ENCODE results near the gene MISP3.
"Not testable (repeated sequence)": the region's sequence is repeated elsewhere in the genome, so short reads cannot be mapped to it uniquely, and the experiment has no call there.

The MISP3 gene

GRCh38 chr19:14039181-14039580 lies 33.4 kb upstream of the MISP3 start:
- Histone ChIP-seq H3K9me3 (ENCODE audit: control insufficient read depth, insufficient read depth, low read length) (no peaks in the 10 kb centered on the region), H3K9ac (ENCODE audit: low read depth, low read length) (no peak overlapping the region), H3K4me1 (ENCODE audit: control insufficient read depth, insufficient read depth, low read length) (no peaks in the 10 kb centered on the region), H3K36me3 (ENCODE audit: control insufficient read depth, insufficient read depth, low read length) (no peaks in the 10 kb centered on the region), H3K4me3 (ENCODE audit: low read depth, low read length) (no peak overlapping the region), H3K27me3 (ENCODE audit: control insufficient read depth, insufficient read depth, low read length) (no peaks in the 10 kb centered on the region)

- H3K36me3 ChIP-seq (ENCODE audit: control insufficient read depth, insufficient read depth, low read length); H3K4me3 ChIP-seq (ENCODE audit: low read depth, low read length); H3K9me3 ChIP-seq (ENCODE audit: control insufficient read depth, insufficient read depth, low read length); H3K27me3 ChIP-seq (ENCODE audit: control insufficient read depth, insufficient read depth, low read length); H3K4me1 ChIP-seq (ENCODE audit: control insufficient read depth, insufficient read depth, low read length); H3K9ac ChIP-seq (ENCODE audit: low read depth, low read length): not testable (repeated sequence)
These were observed 29.7 kb upstream of the MISP3 start for GRCh38 chr19:14042659-14043608.

- H3K4me3 ChIP-seq (ENCODE audit: low read depth, low read length); H3K36me3 ChIP-seq (ENCODE audit: control insufficient read depth, insufficient read depth, low read length); H3K9ac ChIP-seq (ENCODE audit: low read depth, low read length); H3K27me3 ChIP-seq (ENCODE audit: control insufficient read depth, insufficient read depth, low read length); H3K4me1 ChIP-seq (ENCODE audit: control insufficient read depth, insufficient read depth, low read length); H3K9me3 ChIP-seq (ENCODE audit: control insufficient read depth, insufficient read depth, low read length): not testable (repeated sequence)
These were observed 24.7 kb upstream of the MISP3 start for GRCh38 chr19:14047866-14048265.

DNA sequence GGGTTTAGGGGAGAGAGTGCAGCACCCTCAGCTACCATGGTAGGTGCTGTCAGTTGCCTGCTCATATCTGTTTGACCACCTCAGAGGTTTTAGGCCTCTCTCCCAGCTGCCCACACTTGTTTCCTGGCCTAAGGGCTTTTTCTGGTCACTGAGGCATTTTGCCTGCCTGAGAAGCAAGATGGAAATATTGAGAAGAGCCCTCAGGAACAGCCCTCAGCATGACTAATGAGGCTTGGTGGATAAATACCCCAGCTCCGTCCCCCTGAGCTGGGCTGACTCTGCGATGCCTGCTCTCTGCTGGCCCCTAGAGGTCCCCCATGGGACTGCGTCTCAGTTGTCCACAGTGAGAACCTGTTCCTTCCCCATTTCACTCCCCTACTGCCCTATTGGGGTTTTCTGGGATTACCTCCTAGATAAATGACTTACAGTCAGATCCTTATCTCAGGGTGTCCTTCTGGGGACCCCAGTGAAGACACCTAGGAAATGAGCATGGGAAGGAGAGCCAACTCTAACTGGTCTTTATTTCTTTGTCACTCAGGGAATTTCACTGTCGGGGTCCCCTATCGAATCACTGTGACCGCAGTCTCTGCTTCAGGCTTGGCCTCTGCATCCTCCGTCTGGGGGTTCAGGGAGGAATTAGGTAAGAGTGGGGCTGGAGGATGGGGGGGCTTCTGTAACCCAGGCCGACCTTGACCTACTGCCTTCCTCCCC lies 24.0 kb upstream of the MISP3 start:
- Histone ChIP-seq H3K9ac (ENCODE audit: low read depth, low read length) (no peak overlapping the region), H3K4me1 (ENCODE audit: control insufficient read depth, insufficient read depth, low read length) (no peaks in the 10 kb centered on the region), H3K4me3 (ENCODE audit: low read depth, low read length) (no peak overlapping the region), H3K9me3 (ENCODE audit: control insufficient read depth, insufficient read depth, low read length) (no peaks in the 10 kb centered on the region), H3K27me3 (ENCODE audit: control insufficient read depth, insufficient read depth, low read length) (no peaks in the 10 kb centered on the region), H3K36me3 (ENCODE audit: control insufficient read depth, insufficient read depth, low read length) (peaks cover 5% of the 10 kb centered on the region)

DNA sequence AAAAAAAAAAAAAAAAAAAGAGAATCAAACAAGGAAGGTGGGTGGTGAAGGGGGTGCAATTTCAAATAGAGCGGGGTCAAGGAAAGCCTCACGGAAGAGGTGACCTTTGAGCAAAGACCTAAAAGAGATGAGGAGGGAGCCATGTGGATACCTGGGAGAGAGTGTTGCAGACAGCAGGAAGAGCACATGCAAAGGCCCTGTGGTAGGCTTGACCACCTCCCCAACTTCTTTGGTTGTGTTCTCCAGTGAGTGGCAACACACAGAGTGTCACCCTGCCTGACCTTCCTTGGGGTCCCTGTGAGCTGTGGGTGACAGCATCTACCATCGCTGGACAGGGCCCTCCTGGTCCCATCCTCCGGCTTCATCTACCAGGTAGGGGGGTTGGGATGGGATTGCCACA lies 22.1 kb upstream of the MISP3 start:
- Histone ChIP-seq H3K27me3 (ENCODE audit: control insufficient read depth, insufficient read depth, low read length) (no peaks in the 10 kb centered on the region), H3K9me3 (ENCODE audit: control insufficient read depth, insufficient read depth, low read length) (no peaks in the 10 kb centered on the region), H3K4me1 (ENCODE audit: control insufficient read depth, insufficient read depth, low read length) (no peaks in the 10 kb centered on the region), H3K36me3 (ENCODE audit: control insufficient read depth, insufficient read depth, low read length) (peaks cover 7% of the 10 kb centered on the region), H3K9ac (ENCODE audit: low read depth, low read length) (no peak overlapping the region), H3K4me3 (ENCODE audit: low read depth, low read length) (no peak overlapping the region)

DNA sequence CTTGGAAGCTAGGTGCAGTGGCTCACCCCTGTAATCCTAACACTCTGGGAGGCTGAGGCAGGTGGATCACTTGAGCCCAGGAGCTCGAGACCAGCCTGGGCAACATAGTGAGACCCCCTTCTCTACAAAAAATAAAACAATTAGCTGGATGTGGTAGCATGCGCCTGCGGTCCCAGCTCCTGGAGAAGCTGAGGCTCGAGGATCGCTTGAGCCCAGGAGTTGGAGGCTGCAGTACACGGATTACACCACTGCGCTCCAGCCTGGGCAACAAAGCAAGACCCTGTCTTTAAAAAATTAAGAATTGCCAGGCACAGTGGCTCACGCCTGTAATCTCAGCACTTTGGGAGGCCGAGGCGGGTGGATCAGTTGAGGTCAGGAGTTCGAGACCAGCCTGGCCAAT lies 21.6 kb upstream of the MISP3 start:
- H3K4me1 ChIP-seq (ENCODE audit: control insufficient read depth, insufficient read depth, low read length); H3K36me3 ChIP-seq (ENCODE audit: control insufficient read depth, insufficient read depth, low read length); H3K4me3 ChIP-seq (ENCODE audit: low read depth, low read length); H3K9ac ChIP-seq (ENCODE audit: low read depth, low read length); H3K27me3 ChIP-seq (ENCODE audit: control insufficient read depth, insufficient read depth, low read length); H3K9me3 ChIP-seq (ENCODE audit: control insufficient read depth, insufficient read depth, low read length): not testable (repeated sequence)

GRCh38 chr19:14051980-14052379 lies 20.6 kb upstream of the MISP3 start:
- Histone ChIP-seq H3K4me3 (ENCODE audit: low read depth, low read length) (no peak overlapping the region), H3K4me1 (ENCODE audit: control insufficient read depth, insufficient read depth, low read length) (no peaks in the 10 kb centered on the region), H3K36me3 (ENCODE audit: control insufficient read depth, insufficient read depth, low read length) (peaks cover 3% of the 10 kb centered on the region), H3K9me3 (ENCODE audit: control insufficient read depth, insufficient read depth, low read length) (no peaks in the 10 kb centered on the region), H3K9ac (ENCODE audit: low read depth, low read length) (no peak overlapping the region), H3K27me3 (ENCODE audit: control insufficient read depth, insufficient read depth, low read length) (peaks cover 4% of the 10 kb centered on the region)

GRCh38 chr19:14052470-14052869 lies 20.1 kb upstream of the MISP3 start:
- Histone ChIP-seq H3K36me3 (ENCODE audit: control insufficient read depth, insufficient read depth, low read length) (peaks cover 3% of the 10 kb centered on the region), H3K9me3 (ENCODE audit: control insufficient read depth, insufficient read depth, low read length) (no peaks in the 10 kb centered on the region), H3K9ac (ENCODE audit: low read depth, low read length) (no peak overlapping the region), H3K4me3 (ENCODE audit: low read depth, low read length) (no peak overlapping the region), H3K4me1 (ENCODE audit: control insufficient read depth, insufficient read depth, low read length) (no peaks in the 10 kb centered on the region), H3K27me3 (ENCODE audit: control insufficient read depth, insufficient read depth, low read length) (peaks cover 4% of the 10 kb centered on the region)

- Histone ChIP-seq H3K27me3 (ENCODE audit: control insufficient read depth, insufficient read depth, low read length) (peaks cover 5% of the 10 kb centered on the region), H3K4me1 (ENCODE audit: control insufficient read depth, insufficient read depth, low read length) (no peaks in the 10 kb centered on the region), H3K9ac (ENCODE audit: low read depth, low read length) (no peak overlapping the region), H3K4me3 (ENCODE audit: low read depth, low read length) (no peak overlapping the region), H3K36me3 (ENCODE audit: control insufficient read depth, insufficient read depth, low read length) (peaks cover 3% of the 10 kb centered on the region), H3K9me3 (ENCODE audit: control insufficient read depth, insufficient read depth, low read length) (no peaks in the 10 kb centered on the region)
These were observed 19.6 kb upstream of the MISP3 start for GRCh38 chr19:14053032-14053431.

DNA sequence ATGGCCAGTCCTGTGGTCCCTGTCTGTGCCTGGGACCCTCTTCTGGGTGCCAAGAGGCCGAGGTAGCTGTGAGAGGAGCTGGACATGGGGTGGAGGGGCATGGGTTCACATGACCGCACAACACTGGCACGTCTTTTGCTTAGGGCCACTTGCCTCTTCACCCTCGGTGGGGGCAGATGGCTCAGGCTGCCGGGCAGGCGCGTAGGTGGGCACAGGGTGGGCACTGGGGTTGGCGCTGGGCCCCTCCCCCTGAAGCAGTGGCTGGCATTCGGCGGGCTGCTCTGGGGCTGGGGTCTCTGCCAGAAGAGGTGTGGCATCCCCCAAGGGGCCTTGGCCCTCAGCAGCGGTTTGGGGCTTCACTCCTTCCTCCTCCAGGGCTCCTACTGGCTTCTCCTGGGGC lies 19.1 kb upstream of the MISP3 start:
- Histone ChIP-seq H3K36me3 (ENCODE audit: control insufficient read depth, insufficient read depth, low read length) (peaks cover 3% of the 10 kb centered on the region), H3K9ac (ENCODE audit: low read depth, low read length) (no peak overlapping the region), H3K9me3 (ENCODE audit: control insufficient read depth, insufficient read depth, low read length) (no peaks in the 10 kb centered on the region), H3K4me3 (ENCODE audit: low read depth, low read length) (no peak overlapping the region), H3K27me3 (ENCODE audit: control insufficient read depth, insufficient read depth, low read length) (peaks cover 10% of the 10 kb centered on the region), H3K4me1 (ENCODE audit: control insufficient read depth, insufficient read depth, low read length) (no peaks in the 10 kb centered on the region)

GRCh38 chr19:14054099-14054498 lies 18.5 kb upstream of the MISP3 start:
- H3K27me3 ChIP-seq (ENCODE audit: control insufficient read depth, insufficient read depth, low read length): peaks cover 15% of the 10 kb centered on the region

DNA sequence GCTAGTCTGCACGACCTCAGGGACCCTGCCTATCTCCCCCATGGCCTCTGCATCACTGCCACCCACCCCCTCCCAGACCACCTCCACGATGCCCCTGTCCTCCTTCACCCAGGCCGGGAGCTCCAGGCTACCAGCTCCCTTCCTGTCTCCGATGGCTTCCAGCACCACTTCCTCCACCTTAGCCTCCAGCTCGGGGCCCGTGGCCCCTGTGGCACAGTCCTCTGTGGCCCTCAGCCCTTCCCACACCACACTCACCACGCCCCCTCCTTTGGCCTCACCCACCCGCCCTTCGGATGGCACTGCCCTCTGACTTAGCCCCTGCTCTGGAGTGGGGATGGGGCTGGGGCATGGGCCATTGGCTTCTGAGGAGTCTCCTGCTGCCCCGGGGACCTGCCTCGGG lies 17.9 kb upstream of the MISP3 start:
- Histone ChIP-seq H3K27me3 (ENCODE audit: control insufficient read depth, insufficient read depth, low read length) (peaks cover 20% of the 10 kb centered on the region), H3K9me3 (ENCODE audit: control insufficient read depth, insufficient read depth, low read length) (no peaks in the 10 kb centered on the region), H3K36me3 (ENCODE audit: control insufficient read depth, insufficient read depth, low read length) (peaks cover 3% of the 10 kb centered on the region), H3K4me3 (ENCODE audit: low read depth, low read length) (no peak overlapping the region), H3K9ac (ENCODE audit: low read depth, low read length) (no peak overlapping the region), H3K4me1 (ENCODE audit: control insufficient read depth, insufficient read depth, low read length) (no peaks in the 10 kb centered on the region)

More at GRCh38 chr19:14054099-14054498, 18.5 kb upstream of the MISP3 start:
- no peak overlapping the region for H3K4me3 ChIP-seq (ENCODE audit: low read depth, low read length)
- H3K9ac ChIP-seq (ENCODE audit: low read depth, low read length): no peak overlapping the region
- no peaks in the 10 kb centered on the region for H3K4me1 ChIP-seq (ENCODE audit: control insufficient read depth, insufficient read depth, low read length)
- H3K9me3 ChIP-seq (ENCODE audit: control insufficient read depth, insufficient read depth, low read length): no peaks in the 10 kb centered on the region
- peaks cover 3% of the 10 kb centered on the region for H3K36me3 ChIP-seq (ENCODE audit: control insufficient read depth, insufficient read depth, low read length)

Data from iPS-15b (cell line).